Thoracic aorta (tissue), 2 donors: ENCODE measurements around the gene PITPNB. TPM values are rescaled to one million over a fixed set of nuclear protein-coding genes. Genes with fewer than 3 reads are reported as not detected.

Source experiments
- ATAC-seq: fragments of 150-250 bp; one replicate; pipeline ENCODE4 v1.8.0; 2017; ENCODE audit warnings: low read depth; ENCODE audit not compliant: insufficient number of reproducible peaks, low FRiP score
- DNase-seq: peaks from one replicate; pipeline ENCODE4 v3.0.0-alpha.2; 2020; ENCODE audit warnings: low spot score
- H3K27ac ChIP-seq, 2 donors: fragments of 200-600 bp; sonication (generic); 1 replicate in 1 of 2; 2 replicates in 1 of 2; pipeline ENCODE4 v1.5.1; 2016; ENCODE audit warnings: mild to moderate bottlenecking in 2 of 2, moderate library complexity in 2 of 2
- H3K27me3 ChIP-seq: fragments of 200-600 bp; sonication (generic); replicated peaks from 2 replicates; pipeline ENCODE4 v1.6.0; 2016; ENCODE audit warnings: mild to moderate bottlenecking; ENCODE audit not compliant: insufficient read depth
- H3K36me3 ChIP-seq: fragments of 200-600 bp; sonication (generic); one replicate; pipeline ENCODE4 v1.5.1; 2016
- H3K4me1 ChIP-seq, 2 donors: fragments of 200-600 bp; sonication (generic); 1 replicate in 1 of 2; 2 replicates in 1 of 2; pipeline versions ENCODE4 v1.5.1 to v1.6.0; 2016; ENCODE audit warnings: low read depth in 2 of 2, mild to moderate bottlenecking in 1 of 2; ENCODE audit not compliant: control insufficient read depth in 1 of 2
- H3K4me3 ChIP-seq: fragments of 200-600 bp; sonication (generic); 2 replicates; pipeline ENCODE4 v1.5.1; 2016; ENCODE audit warnings: mild to moderate bottlenecking
- H3K9me3 ChIP-seq: fragments of 200-600 bp; sonication (generic); 2 replicates; pipeline ENCODE4 v1.5.1; 2016
- total RNA-seq, 2 donors: library from RNA; depleted of rRNA; stranded (reverse); fragments of >200 nt; gene quantifications; one replicate each; pipeline versions ENCODE4 v1.1.0 to v1.2.3, GENCODE V29; 2016
- TF ChIP-seq, protein P1 (sequence below): fragments of 200-600 bp; sonication (generic); IDR thresholded peaks from one replicate; pipeline ENCODE4 v1.5.1; 2019; ENCODE audit warnings: antibody characterized with exemption

The PITPNB gene
- total RNA-seq, 2 donors from 2014 or later, result 42.2 to 111 TPM

DNA sequence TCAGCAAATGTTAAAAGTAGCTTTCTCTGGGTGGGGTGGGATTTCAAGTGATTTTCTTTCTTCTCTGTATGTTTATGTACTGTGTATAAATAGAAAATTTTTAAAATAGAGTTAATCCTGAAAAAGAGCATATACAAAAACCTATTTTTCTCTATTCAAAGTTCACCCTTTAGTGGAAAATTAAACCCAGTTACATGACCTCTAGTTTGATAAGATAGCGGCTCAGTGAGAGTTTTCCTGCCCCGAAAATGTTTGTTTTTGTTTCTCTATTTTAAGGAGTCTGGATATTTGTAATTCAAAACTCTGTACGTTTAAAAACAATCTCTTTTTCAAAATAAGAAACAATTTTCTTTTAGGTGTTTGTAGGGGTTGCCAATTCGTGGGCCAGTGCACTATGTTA lies 42.1 kb upstream of the PITPNB start:
- DNase-seq (no peak), ATAC-seq (no peak)
- Histone ChIP-seq H3K4me3 (no peak overlapping the region), H3K4me1 (peaks cover 10 to 31% of the 10 kb centered on the region in 2 donors), H3K9me3 (no peaks in the 10 kb centered on the region), H3K27me3 (no peaks in the 10 kb centered on the region), H3K27ac (no peak overlapping the region), H3K36me3 (no peaks in the 10 kb centered on the region)
- TF ChIP-seq, protein P1, sequence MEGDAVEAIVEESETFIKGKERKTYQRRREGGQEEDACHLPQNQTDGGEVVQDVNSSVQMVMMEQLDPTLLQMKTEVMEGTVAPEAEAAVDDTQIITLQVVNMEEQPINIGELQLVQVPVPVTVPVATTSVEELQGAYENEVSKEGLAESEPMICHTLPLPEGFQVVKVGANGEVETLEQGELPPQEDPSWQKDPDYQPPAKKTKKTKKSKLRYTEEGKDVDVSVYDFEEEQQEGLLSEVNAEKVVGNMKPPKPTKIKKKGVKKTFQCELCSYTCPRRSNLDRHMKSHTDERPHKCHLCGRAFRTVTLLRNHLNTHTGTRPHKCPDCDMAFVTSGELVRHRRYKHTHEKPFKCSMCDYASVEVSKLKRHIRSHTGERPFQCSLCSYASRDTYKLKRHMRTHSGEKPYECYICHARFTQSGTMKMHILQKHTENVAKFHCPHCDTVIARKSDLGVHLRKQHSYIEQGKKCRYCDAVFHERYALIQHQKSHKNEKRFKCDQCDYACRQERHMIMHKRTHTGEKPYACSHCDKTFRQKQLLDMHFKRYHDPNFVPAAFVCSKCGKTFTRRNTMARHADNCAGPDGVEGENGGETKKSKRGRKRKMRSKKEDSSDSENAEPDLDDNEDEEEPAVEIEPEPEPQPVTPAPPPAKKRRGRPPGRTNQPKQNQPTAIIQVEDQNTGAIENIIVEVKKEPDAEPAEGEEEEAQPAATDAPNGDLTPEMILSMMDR, result no peak

DNA sequence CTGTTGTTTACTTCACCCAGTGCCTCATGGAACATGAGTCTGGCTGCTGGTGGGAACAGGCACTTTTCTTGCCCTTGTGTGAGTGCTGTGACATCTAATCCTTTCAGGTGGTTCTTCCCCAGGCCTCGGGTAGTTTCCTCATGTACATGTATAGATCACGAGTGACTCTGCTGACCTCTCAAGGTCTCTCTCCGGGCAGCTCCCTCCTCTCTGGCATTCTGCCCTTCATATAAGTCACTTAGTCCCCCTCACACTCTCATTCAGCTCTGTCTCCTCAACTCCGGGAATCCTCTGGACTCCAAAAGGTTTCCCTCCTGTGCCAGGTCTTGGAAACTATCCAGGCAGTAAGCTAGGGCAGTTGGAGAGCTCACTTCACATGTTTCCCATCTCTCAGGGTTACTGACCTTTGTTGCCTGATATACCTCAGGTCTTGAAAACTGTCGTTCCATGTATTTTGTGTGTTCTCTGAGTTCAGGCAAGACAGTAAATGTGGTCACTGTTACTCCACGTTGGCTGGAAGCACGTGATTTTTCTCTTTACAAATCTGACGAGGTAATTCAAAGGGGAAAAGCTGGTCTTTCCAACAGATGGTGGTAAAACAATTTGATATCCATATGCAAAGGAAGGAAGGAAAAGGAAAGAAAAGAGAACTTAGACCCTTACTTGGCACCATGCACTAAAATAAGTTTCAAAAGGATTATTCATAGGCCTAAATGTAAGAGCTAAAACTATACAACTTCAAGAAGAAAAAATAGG lies 40.5 kb upstream of the PITPNB start:
- H3K36me3 ChIP-seq, result no peaks in the 10 kb centered on the region
- H3K27me3 ChIP-seq, result no peaks in the 10 kb centered on the region
- H3K4me1 ChIP-seq, result peaks cover 10 to 31% of the 10 kb centered on the region in 2 donors
- no peak for ATAC-seq
- TF ChIP-seq, protein P1, result no peak
- no peaks in the 10 kb centered on the region for H3K9me3 ChIP-seq
- no peak for DNase-seq
- no peak overlapping the region for H3K4me3 ChIP-seq
- H3K27ac ChIP-seq, result no peak overlapping the region

DNA sequence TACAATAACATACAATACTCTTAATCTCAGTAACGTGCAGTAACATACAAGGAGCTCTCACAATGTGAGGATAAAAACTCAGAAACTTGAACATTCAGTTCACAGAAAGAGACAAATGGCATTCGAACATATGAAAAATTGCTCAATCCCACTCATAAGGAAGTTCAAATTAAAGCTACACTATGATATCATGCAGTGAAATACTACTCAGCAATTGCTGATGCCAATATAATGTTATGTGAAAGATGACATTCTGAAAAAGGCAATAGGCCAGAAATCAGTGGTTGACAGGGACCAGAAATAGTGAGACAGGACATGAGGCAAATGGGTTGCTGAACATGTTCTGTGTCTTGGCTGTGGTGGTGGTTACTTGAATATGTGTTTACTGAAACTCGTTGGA lies 33.7 kb upstream of the PITPNB start:
- H3K4me1 ChIP-seq, result peaks cover 4 to 8% of the 10 kb centered on the region in 2 donors
- H3K36me3 ChIP-seq, result no peaks in the 10 kb centered on the region
- H3K27ac ChIP-seq, result no peak overlapping the region
- H3K4me3 ChIP-seq, result no peak overlapping the region
- no peaks in the 10 kb centered on the region for H3K27me3 ChIP-seq
- DNase-seq (no peak), ATAC-seq (no peak)
- H3K9me3 ChIP-seq, result no peaks in the 10 kb centered on the region
- TF ChIP-seq, protein P1, result no peak

DNA sequence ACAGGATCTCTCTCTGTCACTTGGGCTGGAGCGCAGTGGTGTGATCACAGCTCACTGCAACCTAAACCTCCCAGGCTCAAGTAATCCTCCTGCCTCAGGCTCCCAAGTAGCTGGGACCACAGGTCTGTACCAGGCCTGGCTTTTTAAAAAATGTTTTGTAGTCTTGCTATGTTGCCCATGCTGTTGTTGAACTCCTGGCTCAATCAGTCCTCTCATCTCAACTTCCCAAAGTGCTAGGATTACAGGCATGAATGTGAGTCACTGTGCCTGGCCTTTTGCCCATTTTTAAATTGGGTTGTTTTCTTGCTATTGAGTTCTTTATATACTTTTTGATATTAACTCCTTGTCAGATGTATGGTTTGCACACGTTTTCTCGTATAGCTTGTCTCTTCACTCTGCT lies 33.0 kb upstream of the PITPNB start:
- H3K36me3 ChIP-seq, result no peaks in the 10 kb centered on the region
- H3K27me3 ChIP-seq, result no peaks in the 10 kb centered on the region
- no peak for ATAC-seq
- DNase-seq, result no peak
- no peak overlapping the region for H3K27ac ChIP-seq
- peaks cover 4 to 8% of the 10 kb centered on the region in 2 donors for H3K4me1 ChIP-seq
- TF ChIP-seq, protein P1, result no peak
- H3K9me3 ChIP-seq, result no peaks in the 10 kb centered on the region
- no peak overlapping the region for H3K4me3 ChIP-seq

DNA sequence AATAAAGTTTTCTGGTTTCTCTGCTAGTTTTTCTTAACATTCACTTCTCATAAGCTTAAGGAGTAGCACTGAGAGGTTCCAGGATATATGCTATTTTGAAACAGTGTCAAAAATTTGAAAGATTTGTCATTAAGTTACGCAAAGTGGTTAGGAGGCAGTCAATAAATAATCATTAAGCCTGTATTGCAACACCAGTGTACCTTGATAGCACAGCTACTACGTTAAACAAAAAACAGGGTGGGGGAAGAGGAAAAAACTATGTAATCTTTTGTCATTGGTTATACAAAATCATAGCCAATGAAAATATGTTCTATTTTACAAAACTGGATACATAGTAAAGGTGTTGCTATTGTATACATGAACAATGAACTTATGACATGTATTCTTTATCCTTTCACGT lies 30.4 kb upstream of the PITPNB start:
- ATAC-seq, result no peak
- DNase-seq, result no peak

More for the DNA sequence above, 30.4 kb upstream of the PITPNB start:
- Histone ChIP-seq H3K27ac (no peak overlapping the region), H3K4me3 (no peak overlapping the region), H3K36me3 (no peaks in the 10 kb centered on the region), H3K27me3 (no peaks in the 10 kb centered on the region), H3K4me1 (peaks cover 4 to 8% of the 10 kb centered on the region in 2 donors), H3K9me3 (no peaks in the 10 kb centered on the region)
- TF ChIP-seq, protein P1, result no peak
